HEK293T (cell line): ENCODE results near the gene SMIM29.

Experiments used
- ELF4 ChIP-seq: fragments of 450-650 bp; IDR thresholded peaks from 2 replicates; pipeline ENCODE4 v1.6.1; 2017; ENCODE audit warnings: antibody characterized with exemption
- FOXA1 ChIP-seq: fragments of 450-650 bp; IDR thresholded peaks from 2 replicates; pipeline ENCODE4 v1.6.1; 2016; ENCODE audit warnings: mild to moderate bottlenecking
- NFRKB ChIP-seq: fragments of 450-650 bp; IDR thresholded peaks from 2 replicates; pipeline ENCODE4 v1.6.1; 2016; ENCODE audit warnings: mild to moderate bottlenecking, moderate library complexity

GRCh38 chr6:34248727-34249468, at the start of gene SMIM29:
- no peak for TF ChIP-seq ELF4
- TF ChIP-seq FOXA1 = no peak
- no peak for TF ChIP-seq NFRKB
